Right lung (tissue), 10 donors: ENCODE results near the gene OR2T5. TPM values are rescaled to one million over a fixed set of nuclear protein-coding genes. Genes with fewer than 3 reads are reported as not detected.
"Not testable (repeated sequence)": the region's sequence is repeated elsewhere in the genome, so short reads cannot be mapped to it uniquely, and the experiment has no call there.

Source experiments
- DNase-seq, 2 donors: peaks; one replicate each; pipeline ENCODE4 v3.0.0-alpha.2; 2013
- long read RNA-seq, 8 donors: transcript quantifications; one replicate each; lab custom pipeline, GENCODE V29; 2026
- polyA plus RNA-seq, 5 donors: library from polyadenylated mRNA; unstranded; fragments of 120-200 nt; gene quantifications; one replicate each; pipeline versions ENCODE4 v1.2.1 to v1.2.3, GENCODE V29; 2013; ENCODE audit warnings: inconsistent platforms in 1 of 5, low replicate concordance in 1 of 5; ENCODE audit not compliant: insufficient read length in 5 of 5, insufficient read depth in 1 of 5

Gene OR2T5
- not detected for polyA plus RNA-seq
- long read RNA-seq, donor 1: 0 reads
- long read RNA-seq, donor 2: 0 reads
- long read RNA-seq, donor 3: 0 reads
- long read RNA-seq, donor 4: 0 reads
- long read RNA-seq, donor 5: 0 reads
- long read RNA-seq, donor 6: 0 reads
- long read RNA-seq, donor 7: 0 reads
- long read RNA-seq, donor 8: 0 reads

- not testable (repeated sequence) for DNase-seq
Observed at GRCh38 chr1:248488289-248488688, at the start of gene OR2T5. Gene OR2T5, plus strand, starts transcription at chr1:248488589. Its CDS starts 0 bp downstream, at chr1:248488589.

GRCh38 chr1:248438668-248439067, 49.7 kb upstream of the OR2T5 start:
- DNase-seq: not testable (repeated sequence)

- DNase-seq: not testable (repeated sequence)
Observed at GRCh38 chr1:248439283-248439682, 49.1 kb upstream of the OR2T5 start.

GRCh38 chr1:248442500-248443277, 45.7 kb upstream of the OR2T5 start:
- not testable (repeated sequence) for DNase-seq

- not testable (repeated sequence) for DNase-seq
Observed at GRCh38 chr1:248444603-248445002, 43.8 kb upstream of the OR2T5 start.

GRCh38 chr1:248445399-248445798, 43.0 kb upstream of the OR2T5 start, which contains the start of gene OR2T2:
Gene OR2T2, plus strand, starts transcription at chr1:248445637. Its CDS starts 7,161 bp downstream, at chr1:248452798.
- DNase-seq: not testable (repeated sequence)

GRCh38 chr1:248448409-248449074, 39.8 kb upstream of the OR2T5 start:
- not testable (repeated sequence) for DNase-seq

GRCh38 chr1:248449821-248450465, 38.4 kb upstream of the OR2T5 start:
- DNase-seq: not testable (repeated sequence)

- not testable (repeated sequence) for DNase-seq
Observed at GRCh38 chr1:248450466-248451145, 37.8 kb upstream of the OR2T5 start.

- DNase-seq: not testable (repeated sequence)
Observed at GRCh38 chr1:248453619-248454018, 34.8 kb upstream of the OR2T5 start.

- not testable (repeated sequence) for DNase-seq
Observed at GRCh38 chr1:248455045-248455444, 33.3 kb upstream of the OR2T5 start.

GRCh38 chr1:248456635-248457034, 31.8 kb upstream of the OR2T5 start:
- DNase-seq: not testable (repeated sequence)

- DNase-seq: not testable (repeated sequence)
Observed at GRCh38 chr1:248459117-248459516, 29.3 kb upstream of the OR2T5 start.

GRCh38 chr1:248471154-248471553, 17.2 kb upstream of the OR2T5 start:
- no peak for DNase-seq

GRCh38 chr1:248472111-248472510, 16.3 kb upstream of the OR2T5 start:
- DNase-seq: not testable (repeated sequence)

GRCh38 chr1:248473051-248473450, 15.3 kb upstream of the OR2T5 start, which contains the start of gene OR2T3:
Gene OR2T3, plus strand, starts transcription at chr1:248473351. Its CDS starts 0 bp downstream, at chr1:248473351.
- DNase-seq: not testable (repeated sequence)

- DNase-seq: not testable (repeated sequence)
Observed at GRCh38 chr1:248475660-248476059, 12.7 kb upstream of the OR2T5 start.

GRCh38 chr1:248481686-248482579, 6.5 kb upstream of the OR2T5 start:
- DNase-seq: not testable (repeated sequence)

- not testable (repeated sequence) for DNase-seq
Observed at GRCh38 chr1:248496661-248497060, 8.3 kb downstream of the OR2T5 start.
